Activated CD4-positive, alpha-beta T cell treated with anti-CD3 and anti-CD28 coated beads for 24 hours (primary cell): ENCODE results near the gene UBE2G1.

ENCODE experiments used
- DNase-seq, 2 donors: peaks; one replicate each; pipeline ENCODE4 v3.0.0-alpha.2; 2020; ENCODE audit warnings: low read depth in 2 of 2

Gene UBE2G1

GRCh38 chr17:4248504-4249277 is 117.8 kb downstream of the UBE2G1 start:
- DNase-seq: no peak

GRCh38 chr17:4247971-4248388 is 118.5 kb downstream of the UBE2G1 start:
- DNase-seq: no peak

DNA sequence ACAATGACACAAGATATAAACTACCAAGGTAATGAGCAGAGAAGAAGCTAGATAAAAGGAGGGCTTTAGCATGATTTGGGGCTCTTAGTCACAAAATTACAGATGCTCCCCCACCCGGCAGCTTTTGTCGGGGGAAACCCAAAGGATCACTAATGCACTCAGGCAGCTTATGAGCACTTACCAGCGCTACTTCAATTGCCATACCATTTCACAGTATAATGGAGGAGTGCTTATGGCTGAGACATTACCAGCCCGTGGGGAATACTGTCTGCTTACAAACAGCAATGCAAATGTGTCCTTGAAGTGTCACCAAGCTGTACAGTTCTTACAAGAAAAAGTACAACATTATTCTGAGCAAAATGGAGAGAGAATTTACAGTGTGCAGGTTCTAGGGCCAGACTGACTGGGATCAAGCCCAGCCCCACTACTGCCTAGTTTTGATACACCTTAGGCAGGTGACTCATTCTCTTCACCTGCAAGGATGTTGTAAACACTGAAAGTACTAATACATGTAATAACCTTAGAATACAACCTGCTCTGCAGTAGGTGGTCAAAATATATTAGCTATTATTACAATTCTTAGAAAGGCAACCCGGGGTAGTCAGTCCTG is 119.0 kb downstream of the UBE2G1 start:
- DNase-seq: no peak

- no peak for DNase-seq
Observed at GRCh38 chr17:4246674-4247073, 119.8 kb downstream of the UBE2G1 start.

DNA sequence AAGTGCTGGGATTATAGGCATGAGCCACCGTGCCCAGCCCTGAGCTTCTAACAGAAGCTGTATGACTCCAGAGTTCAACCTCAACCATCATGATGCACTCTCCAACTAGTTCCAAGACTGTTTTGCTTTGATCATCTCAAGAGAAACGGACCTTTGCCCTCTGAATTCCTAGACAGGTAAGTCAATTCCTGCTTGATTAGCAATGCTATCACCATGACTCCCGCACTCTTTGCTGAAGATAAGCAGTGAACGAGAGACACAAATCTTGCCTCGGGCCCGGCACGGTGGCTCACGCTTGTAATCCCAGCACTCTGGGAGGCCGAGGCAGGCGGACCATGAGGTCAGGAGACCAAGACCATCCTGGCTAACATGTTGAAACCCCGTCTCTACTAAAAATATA is 124.9 kb downstream of the UBE2G1 start:
- no peak for DNase-seq

GRCh38 chr17:4236456-4236855 is 130.0 kb downstream of the UBE2G1 start:
- DNase-seq: no peak

DNA sequence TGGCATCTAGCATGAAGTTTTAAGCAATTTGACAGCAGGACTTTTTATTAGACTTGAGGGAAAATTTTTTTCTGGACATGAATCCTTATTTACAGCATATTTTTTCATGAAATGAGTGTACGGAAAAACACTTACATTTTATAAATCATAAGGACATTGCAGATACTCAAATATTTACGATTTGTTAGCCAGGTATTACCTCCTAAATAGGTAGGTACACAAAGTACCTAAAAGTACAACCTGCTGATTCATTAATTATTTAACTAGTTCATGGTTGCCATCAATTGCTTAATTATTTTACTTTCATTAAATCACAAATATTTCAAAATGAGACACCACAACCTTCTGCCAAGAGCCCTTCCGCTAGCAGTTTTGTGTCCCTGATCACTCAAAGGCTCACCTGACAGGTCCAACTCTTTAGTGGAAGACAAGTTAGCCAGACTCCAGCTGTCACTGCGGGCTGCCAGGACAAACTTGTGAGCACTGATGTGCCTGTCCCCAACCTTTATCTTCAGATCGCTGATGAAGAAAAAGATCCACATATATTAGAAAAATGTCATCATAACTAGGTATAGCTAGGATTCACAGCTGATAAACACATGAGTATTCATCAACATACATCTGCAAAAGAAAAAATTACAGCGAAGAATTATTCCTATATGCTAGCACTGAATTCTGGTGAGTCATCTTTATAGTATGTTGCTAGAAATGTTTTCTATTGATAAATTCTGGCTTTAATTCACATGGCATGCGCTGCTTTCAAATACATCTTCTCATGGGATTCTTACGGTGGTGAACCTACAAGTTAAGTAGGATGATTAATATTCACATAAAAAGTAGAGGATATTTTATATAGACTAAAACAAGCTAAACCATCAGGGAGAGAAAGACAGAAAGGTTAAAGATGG is 130.8 kb downstream of the UBE2G1 start:
- no peak for DNase-seq

- DNase-seq: no peak
Observed at GRCh38 chr17:4234401-4234800, 132.1 kb downstream of the UBE2G1 start.

DNA sequence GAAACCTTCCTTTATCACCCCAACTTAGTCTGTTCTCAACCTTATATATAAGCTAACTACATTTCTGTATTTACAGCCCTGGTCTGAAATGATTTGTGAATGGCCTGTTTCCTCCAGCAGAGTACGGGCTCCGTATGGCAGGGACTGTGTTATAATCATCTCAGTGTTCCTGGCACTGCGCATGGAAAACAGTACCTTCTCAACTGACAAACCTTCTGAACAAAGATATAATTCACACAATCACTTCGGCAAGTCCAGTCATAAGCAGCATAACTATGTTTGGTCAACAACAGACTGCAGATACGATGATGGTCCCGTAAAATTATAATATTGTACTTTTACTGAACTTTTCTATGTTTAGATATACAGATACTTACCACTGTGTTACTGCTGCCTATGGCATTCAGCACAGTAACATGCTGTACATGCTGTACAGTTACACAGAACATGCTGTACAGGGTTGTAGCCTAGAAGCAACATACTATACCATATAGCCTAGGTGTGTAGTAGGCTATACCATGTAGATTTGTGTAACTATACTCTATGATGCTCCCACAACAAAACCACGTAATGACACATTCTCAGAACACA is 132.7 kb downstream of the UBE2G1 start:
- DNase-seq: no peak

GRCh38 chr17:4232168-4232813 is 134.2 kb downstream of the UBE2G1 start:
- no peak for DNase-seq

DNA sequence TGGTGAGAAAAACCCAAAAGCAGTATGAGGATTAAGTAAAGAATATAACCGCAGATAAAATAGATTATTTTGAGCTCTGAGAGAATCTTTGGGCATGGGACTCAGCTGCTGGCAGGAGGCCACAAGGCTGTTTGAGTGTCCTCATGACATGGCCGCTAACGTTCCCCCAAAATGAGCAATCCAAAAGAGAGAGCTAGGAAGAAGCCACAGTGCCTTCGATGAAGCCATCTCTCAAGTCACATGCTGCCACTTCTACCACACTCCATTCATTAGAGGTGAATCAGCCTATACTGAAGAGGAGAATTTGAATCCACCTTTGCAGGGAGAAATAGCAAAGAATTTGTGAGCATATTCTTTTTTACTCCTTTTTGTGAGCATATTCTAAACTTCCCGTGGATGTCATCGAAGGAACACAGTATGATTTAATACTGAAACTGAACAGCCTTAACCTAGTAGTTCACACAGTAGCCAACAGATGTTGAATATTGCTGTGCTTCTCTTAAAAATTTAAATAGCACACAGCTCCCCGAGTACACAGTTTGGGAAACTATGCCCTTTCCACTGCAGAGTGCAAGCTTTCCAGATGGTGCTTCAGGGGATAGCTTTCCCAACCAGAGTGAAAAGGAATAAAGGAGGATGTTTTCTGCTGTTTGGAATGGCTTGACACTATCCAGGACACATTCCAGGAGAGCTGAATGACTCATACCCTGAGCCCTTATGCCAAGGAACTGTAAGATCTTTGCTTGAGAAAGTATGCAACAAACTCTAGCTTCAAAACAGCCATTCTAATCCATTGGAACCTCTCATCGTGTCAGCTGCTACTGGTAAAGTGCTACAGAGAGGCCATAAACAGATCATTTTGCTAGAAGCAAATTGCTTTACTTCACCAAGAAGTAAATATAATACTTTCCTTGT is 136.6 kb downstream of the UBE2G1 start:
- no peak for DNase-seq

- DNase-seq: no peak
Observed at GRCh38 chr17:4221899-4222659, 144.4 kb downstream of the UBE2G1 start.

DNA sequence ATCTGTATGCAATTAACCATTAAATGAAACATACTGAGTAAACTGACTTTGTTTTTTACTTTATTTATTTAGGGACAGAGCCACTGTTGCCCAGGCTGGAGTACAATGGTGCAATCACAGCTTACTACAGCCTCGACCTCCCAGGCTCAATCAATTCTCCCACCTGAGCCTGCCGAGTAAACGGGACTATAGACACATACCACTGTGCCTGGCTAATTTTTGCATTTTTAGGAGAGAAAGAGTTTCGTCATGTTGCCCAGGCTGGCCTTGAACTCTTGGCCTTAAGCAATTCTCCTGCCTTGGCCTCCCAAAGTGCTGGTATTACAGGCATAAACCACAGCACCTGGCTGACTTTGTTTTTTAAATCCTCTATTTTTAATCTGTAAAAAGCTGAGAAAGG is 145.3 kb downstream of the UBE2G1 start:
- no peak for DNase-seq

- no peak for DNase-seq
Observed at GRCh38 chr17:4220655-4221054, 145.8 kb downstream of the UBE2G1 start.
